Stimulated activated naive B cell treated with anti-CD40 and anti-IgM and Interleukin-4, amounts not matched to agents 10 μg/mL and 1 μg/mL and 100 μg/mL, for 72 hours (primary cell): Measurements from ENCODE around the gene DNM3.

Experiments
- ATAC-seq, 2 donors: fragments of 150-1000 bp; cut with Tn5 transposase; replicated peaks; 2 replicates each; pipeline ENCODE4 v1.10.0; 2021; ENCODE audit warnings: moderate library complexity in 1 of 2
- DNase-seq: peaks from one replicate; pipeline ENCODE4 v3.0.0; 2021
- H3K27ac Mint-ChIP-seq: one replicate; pipeline ENCODE4 v1.8.0; 2022; ENCODE audit warnings: mild to moderate bottlenecking, mixed read lengths
- H3K27me3 Mint-ChIP-seq, 2 donors: one replicate each; pipeline ENCODE4 v1.8.0; 2022; ENCODE audit warnings: mixed read lengths in 2 of 2
- H3K36me3 Mint-ChIP-seq, 2 donors: one replicate each; pipeline ENCODE4 v1.8.0; 2022; ENCODE audit warnings: mixed read lengths in 2 of 2, mild to moderate bottlenecking in 1 of 2
- H3K4me1 Mint-ChIP-seq, 2 donors: one replicate each; pipeline ENCODE4 v1.8.0; 2022; ENCODE audit warnings: mixed read lengths in 2 of 2, mild to moderate bottlenecking in 1 of 2
- H3K4me3 Mint-ChIP-seq, 2 donors: one replicate each; pipeline ENCODE4 v1.8.0; 2022; ENCODE audit warnings: mild to moderate bottlenecking in 2 of 2, mixed read lengths in 2 of 2, moderate library complexity in 1 of 2
- H3K9me3 Mint-ChIP-seq, 2 donors: one replicate each; pipeline ENCODE4 v1.8.0; 2022; ENCODE audit warnings: mixed read lengths in 2 of 2, mild to moderate bottlenecking in 1 of 2

Gene DNM3

DNA sequence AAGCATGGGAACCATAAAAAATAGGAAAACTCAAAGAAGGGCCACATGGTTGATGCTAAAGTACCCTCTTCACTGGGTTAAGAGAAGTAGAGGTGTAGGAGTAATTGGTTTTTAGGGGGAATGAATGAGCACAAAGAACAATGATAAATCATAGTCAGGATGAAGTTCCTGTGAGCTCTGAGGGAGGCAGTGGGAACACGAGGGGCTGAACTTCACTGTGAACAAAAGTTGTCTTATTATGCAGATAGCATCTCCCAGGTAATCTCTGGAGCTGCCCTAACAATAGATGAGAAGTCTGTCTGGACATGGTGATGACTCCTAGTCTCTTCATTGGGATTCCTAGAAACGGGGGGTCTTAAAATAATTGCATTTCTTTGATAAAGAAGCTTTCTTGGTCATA is 127.9 kb downstream of the DNM3 start:
- ATAC-seq (no peak), DNase-seq (no peak)
- no peaks in the 10 kb centered on the region for H3K9me3 Mint-ChIP-seq
- H3K4me1 Mint-ChIP-seq = no peaks in the 10 kb centered on the region
- no peak overlapping the region for H3K27ac Mint-ChIP-seq
- H3K36me3 Mint-ChIP-seq = no peaks in the 10 kb centered on the region
- H3K4me3 Mint-ChIP-seq = no peak overlapping the region
- H3K27me3 Mint-ChIP-seq = no peaks in the 10 kb centered on the region

DNA sequence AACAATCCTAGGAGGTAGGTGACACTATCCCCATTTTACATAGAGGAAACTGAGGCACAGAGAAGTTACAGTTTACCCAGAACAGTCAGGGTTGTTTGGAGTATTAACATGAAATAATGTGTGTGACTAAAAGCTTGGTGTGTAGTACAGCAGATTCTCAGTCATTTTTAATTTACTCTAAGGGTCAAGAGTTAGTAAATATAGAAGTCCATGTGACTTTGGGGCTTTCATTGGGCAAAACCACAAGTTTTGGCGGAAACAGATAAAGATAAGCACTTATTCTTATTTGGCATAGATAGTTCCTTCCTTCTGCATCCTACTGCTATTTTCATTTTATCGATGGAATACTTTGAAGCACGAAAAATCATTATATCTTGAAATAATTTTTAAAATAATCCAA is 128.5 kb downstream of the DNM3 start:
- no peak for DNase-seq
- H3K9me3 Mint-ChIP-seq = no peaks in the 10 kb centered on the region
- ATAC-seq = no peak
- H3K27me3 Mint-ChIP-seq = no peaks in the 10 kb centered on the region
- no peak overlapping the region for H3K27ac Mint-ChIP-seq
- H3K4me1 Mint-ChIP-seq = no peaks in the 10 kb centered on the region
- H3K36me3 Mint-ChIP-seq = no peaks in the 10 kb centered on the region
- H3K4me3 Mint-ChIP-seq = no peak overlapping the region

- no peaks in the 10 kb centered on the region for H3K27me3 Mint-ChIP-seq
Measured at GRCh38 chr1:171972846-171973245, 131.5 kb downstream of the DNM3 start.

GRCh38 chr1:171973421-171973820 is 132.1 kb downstream of the DNM3 start:
- DNase-seq (no peak), ATAC-seq (no peak)
- H3K9me3 Mint-ChIP-seq = peaks cover 2 to 4% of the 10 kb centered on the region in 2 donors
- no peak overlapping the region for H3K4me3 Mint-ChIP-seq
- no peak overlapping the region for H3K27ac Mint-ChIP-seq
- H3K27me3 Mint-ChIP-seq = no peaks in the 10 kb centered on the region
- no peaks in the 10 kb centered on the region for H3K4me1 Mint-ChIP-seq
- peaks cover 0 to 2% of the 10 kb centered on the region in 2 donors for H3K36me3 Mint-ChIP-seq

More at GRCh38 chr1:171972846-171973245, 131.5 kb downstream of the DNM3 start:
- peaks cover 2 to 4% of the 10 kb centered on the region in 2 donors for H3K9me3 Mint-ChIP-seq
- H3K4me3 Mint-ChIP-seq = no peak overlapping the region
- no peaks in the 10 kb centered on the region for H3K4me1 Mint-ChIP-seq
- peaks cover 0 to 2% of the 10 kb centered on the region in 2 donors for H3K36me3 Mint-ChIP-seq
- H3K27ac Mint-ChIP-seq = no peak overlapping the region
- ATAC-seq (no peak), DNase-seq (no peak)

- no peak for ATAC-seq
- peaks cover 8 to 12% of the 10 kb centered on the region in 2 donors for H3K27me3 Mint-ChIP-seq
Measured at GRCh38 chr1:171981303-171981702, 140.0 kb downstream of the DNM3 start.

GRCh38 chr1:171983584-171983983 is 142.3 kb downstream of the DNM3 start:
- Mint-ChIP-seq H3K27ac (no peak overlapping the region), H3K27me3 (peaks cover 8 to 12% of the 10 kb centered on the region in 2 donors), H3K4me1 (peaks cover 0 to 4% of the 10 kb centered on the region in 2 donors), H3K36me3 (no peaks in the 10 kb centered on the region), H3K9me3 (no peaks in the 10 kb centered on the region), H3K4me3 (no peak overlapping the region)
- DNase-seq = no peak
- no peak for ATAC-seq

More at GRCh38 chr1:171981303-171981702, 140.0 kb downstream of the DNM3 start:
- H3K4me1 Mint-ChIP-seq = peaks cover 0 to 4% of the 10 kb centered on the region in 2 donors
- DNase-seq = no peak
- H3K9me3 Mint-ChIP-seq = no peaks in the 10 kb centered on the region
- H3K27ac Mint-ChIP-seq = no peak overlapping the region
- no peaks in the 10 kb centered on the region for H3K36me3 Mint-ChIP-seq
- no peak overlapping the region for H3K4me3 Mint-ChIP-seq

DNA sequence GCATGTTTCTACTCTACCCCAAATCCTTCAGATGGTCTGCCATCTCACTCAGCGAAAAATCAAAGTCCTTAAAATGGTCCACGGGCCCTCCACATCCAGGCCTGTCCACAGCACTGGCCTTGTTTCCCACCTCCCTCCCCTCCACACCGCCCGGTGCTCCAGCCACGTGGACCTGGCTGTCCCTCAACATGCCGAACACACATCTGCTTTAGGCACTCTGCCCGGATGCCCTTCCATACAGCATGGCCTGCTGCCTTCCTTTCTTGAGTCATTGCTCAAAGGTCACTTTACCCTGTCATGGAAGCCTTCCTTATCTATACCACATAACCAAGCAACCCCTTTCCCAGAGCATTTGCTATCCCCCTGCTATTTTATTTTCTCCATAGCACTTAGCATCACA is 143.0 kb downstream of the DNM3 start:
- H3K9me3 Mint-ChIP-seq = no peaks in the 10 kb centered on the region
- peaks cover 8 to 12% of the 10 kb centered on the region in 2 donors for H3K27me3 Mint-ChIP-seq
- H3K4me3 Mint-ChIP-seq = no peak overlapping the region
- DNase-seq (no peak), ATAC-seq (no peak)
- H3K4me1 Mint-ChIP-seq = peaks cover 0 to 4% of the 10 kb centered on the region in 2 donors
- H3K36me3 Mint-ChIP-seq = no peaks in the 10 kb centered on the region
- H3K27ac Mint-ChIP-seq = no peak overlapping the region

- Mint-ChIP-seq H3K36me3 (no peaks in the 10 kb centered on the region), H3K27me3 (peaks cover 8 to 12% of the 10 kb centered on the region in 2 donors), H3K9me3 (no peaks in the 10 kb centered on the region), H3K27ac (no peak overlapping the region), H3K4me3 (no peak overlapping the region), H3K4me1 (peaks cover 0 to 4% of the 10 kb centered on the region in 2 donors)
- DNase-seq (no peak), ATAC-seq (peak; percentile 51 to 65)
Measured at GRCh38 chr1:171984850-171985485, 143.7 kb downstream of the DNM3 start.

DNA sequence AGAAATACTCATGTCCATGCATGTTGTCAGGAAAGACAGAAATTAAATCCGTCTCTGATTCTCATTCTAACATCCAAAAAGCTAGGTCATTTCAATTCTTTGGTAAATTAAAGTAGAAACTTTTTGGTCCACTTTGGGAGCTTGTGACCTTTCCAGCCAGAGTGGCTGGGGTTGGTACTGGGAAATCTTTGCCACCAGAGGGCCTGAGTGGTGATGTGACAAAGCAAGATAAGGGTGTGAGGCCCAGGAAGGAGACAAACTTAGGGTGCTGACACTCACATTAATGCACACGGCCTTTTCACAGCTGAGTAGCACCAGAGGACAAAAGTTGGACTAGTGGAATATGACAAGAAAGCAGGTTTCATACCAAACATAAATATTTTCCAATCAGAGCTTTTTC is 144.3 kb downstream of the DNM3 start:
- no peaks in the 10 kb centered on the region for H3K9me3 Mint-ChIP-seq
- peak in 1 of 2 donors; percentile 60 for ATAC-seq
- H3K27ac Mint-ChIP-seq = no peak overlapping the region
- no peaks in the 10 kb centered on the region for H3K36me3 Mint-ChIP-seq
- H3K27me3 Mint-ChIP-seq = peaks cover 8 to 12% of the 10 kb centered on the region in 2 donors
- H3K4me1 Mint-ChIP-seq = peaks cover 0 to 4% of the 10 kb centered on the region in 2 donors
- no peak overlapping the region for H3K4me3 Mint-ChIP-seq
- DNase-seq = no peak

- H3K36me3 Mint-ChIP-seq = no peaks in the 10 kb centered on the region
Measured at GRCh38 chr1:171988243-171988885, 147.1 kb downstream of the DNM3 start.

DNA sequence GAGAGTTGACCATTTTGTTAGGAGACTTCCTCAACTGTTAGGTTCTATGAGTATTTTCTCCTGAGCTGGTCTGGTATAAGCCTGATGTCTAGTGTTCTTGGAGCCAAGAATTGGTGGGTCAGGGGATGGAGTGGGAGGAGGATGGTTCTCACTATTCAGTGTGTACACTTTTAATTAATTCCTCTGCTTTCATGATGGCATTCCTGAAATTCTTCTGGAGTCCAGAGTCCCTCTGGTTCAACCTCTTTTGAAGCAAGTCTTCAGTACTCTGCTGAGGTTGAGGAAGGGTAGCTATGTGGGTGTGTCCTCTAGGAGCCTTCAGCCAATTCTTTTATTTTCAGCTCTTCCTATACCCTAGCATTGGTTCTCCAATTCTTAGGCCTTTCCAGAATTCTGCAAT is 149.1 kb downstream of the DNM3 start:
- H3K27ac Mint-ChIP-seq = no peak overlapping the region
- H3K27me3 Mint-ChIP-seq = peaks cover 0 to 4% of the 10 kb centered on the region in 2 donors
- no peaks in the 10 kb centered on the region for H3K36me3 Mint-ChIP-seq
- no peak overlapping the region for H3K4me3 Mint-ChIP-seq
- H3K9me3 Mint-ChIP-seq = no peaks in the 10 kb centered on the region
- no peaks in the 10 kb centered on the region for H3K4me1 Mint-ChIP-seq
- DNase-seq = no peak
- ATAC-seq = no peak

More at GRCh38 chr1:171988243-171988885, 147.1 kb downstream of the DNM3 start:
- ATAC-seq (no peak), DNase-seq (no peak)
- peaks cover 8 to 12% of the 10 kb centered on the region in 2 donors for H3K27me3 Mint-ChIP-seq
- H3K4me3 Mint-ChIP-seq = no peak overlapping the region
- H3K4me1 Mint-ChIP-seq = no peaks in the 10 kb centered on the region
- no peak overlapping the region for H3K27ac Mint-ChIP-seq
- no peaks in the 10 kb centered on the region for H3K9me3 Mint-ChIP-seq

- Mint-ChIP-seq H3K9me3 (no peaks in the 10 kb centered on the region), H3K4me1 (no peaks in the 10 kb centered on the region), H3K27me3 (peaks cover 0 to 4% of the 10 kb centered on the region in 2 donors), H3K36me3 (no peaks in the 10 kb centered on the region), H3K27ac (no peak overlapping the region), H3K4me3 (no peak overlapping the region)
- no peak for ATAC-seq
- no peak for DNase-seq
Measured at GRCh38 chr1:171994293-171994692, 153.0 kb downstream of the DNM3 start.

DNA sequence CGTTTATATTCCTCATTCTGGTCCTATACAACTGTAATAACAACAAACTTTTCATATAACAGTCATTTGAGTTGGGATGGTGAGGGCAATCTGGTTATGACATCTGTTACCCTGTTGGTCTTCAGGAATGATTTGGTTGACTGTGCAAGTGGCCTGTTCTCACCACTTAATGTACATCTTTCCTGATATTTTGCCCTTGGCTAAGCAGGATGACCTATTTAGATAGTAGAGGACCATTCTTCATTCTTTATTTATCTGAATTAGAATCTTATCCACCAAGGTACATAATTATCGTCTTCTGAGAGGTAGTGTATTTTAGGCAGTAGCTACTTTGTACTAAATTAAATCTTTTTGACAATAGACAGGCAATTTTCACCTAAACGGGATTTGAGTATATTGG is 154.3 kb downstream of the DNM3 start:
- Mint-ChIP-seq H3K9me3 (no peaks in the 10 kb centered on the region), H3K36me3 (no peaks in the 10 kb centered on the region), H3K27ac (no peak overlapping the region), H3K4me3 (no peak overlapping the region), H3K4me1 (no peaks in the 10 kb centered on the region), H3K27me3 (peaks cover 0 to 4% of the 10 kb centered on the region in 2 donors)
- DNase-seq (no peak), ATAC-seq (no peak)

DNA sequence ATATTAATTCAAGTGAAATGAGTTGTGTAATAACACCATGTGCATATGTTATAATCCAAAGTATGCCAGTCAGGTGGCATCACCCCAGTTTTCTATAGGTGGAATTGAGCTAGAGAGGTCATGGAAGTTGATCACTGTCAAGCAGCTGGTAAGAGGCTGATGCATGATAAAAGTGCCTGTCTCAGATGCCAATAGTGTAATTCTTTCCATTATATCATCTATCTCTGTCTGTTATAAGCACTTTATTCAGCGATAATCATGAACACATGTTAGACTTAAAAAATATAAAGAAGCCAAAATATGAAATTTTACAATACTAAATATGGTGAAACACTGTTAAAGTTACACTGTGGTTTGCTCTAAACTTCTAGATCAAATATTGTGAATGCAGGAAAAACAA is 156.6 kb downstream of the DNM3 start:
- no peak for DNase-seq
- ATAC-seq = no peak
- no peak overlapping the region for H3K4me3 Mint-ChIP-seq
- no peaks in the 10 kb centered on the region for H3K9me3 Mint-ChIP-seq
- peaks cover 0 to 4% of the 10 kb centered on the region in 2 donors for H3K27me3 Mint-ChIP-seq
- H3K36me3 Mint-ChIP-seq = no peaks in the 10 kb centered on the region
- H3K27ac Mint-ChIP-seq = no peak overlapping the region
- no peaks in the 10 kb centered on the region for H3K4me1 Mint-ChIP-seq

DNA sequence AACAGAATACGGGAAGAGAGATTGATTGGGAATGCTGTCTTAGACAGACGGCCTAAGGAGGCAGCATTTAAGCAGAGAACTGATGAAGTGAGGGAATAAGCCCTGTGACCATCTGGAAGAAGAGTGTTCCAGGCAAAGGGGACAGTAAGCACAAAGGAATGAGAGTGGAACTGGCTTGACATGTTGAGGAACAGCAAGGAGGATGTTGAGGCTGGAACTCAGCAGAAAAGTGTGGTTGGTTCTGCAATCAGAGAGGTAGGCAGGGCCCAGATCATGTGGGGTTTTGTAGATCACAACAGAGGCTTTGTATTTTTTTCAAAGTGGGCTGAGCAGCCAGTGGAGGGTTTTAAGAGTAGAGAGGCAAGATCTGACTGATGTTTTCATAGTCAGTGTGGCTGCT is 157.4 kb downstream of the DNM3 start:
- no peaks in the 10 kb centered on the region for H3K36me3 Mint-ChIP-seq
- DNase-seq (no peak), ATAC-seq (no peak)
- H3K27ac Mint-ChIP-seq = no peak overlapping the region
- H3K4me1 Mint-ChIP-seq = no peaks in the 10 kb centered on the region
- H3K9me3 Mint-ChIP-seq = no peaks in the 10 kb centered on the region
- peaks cover 0 to under 1% of the 10 kb centered on the region in 2 donors for H3K27me3 Mint-ChIP-seq
- H3K4me3 Mint-ChIP-seq = no peak overlapping the region
